ENCODE data around the gene CARD9. TPM values are rescaled to one million over a fixed set of nuclear protein-coding genes. Genes with fewer than 3 reads are reported as not detected.
A peak's percentile ranks its signal among the peaks of the same experiment; 100 is the strongest.
"Not testable (repeated sequence)": the region's sequence is repeated elsewhere in the genome, so short reads cannot be mapped to it uniquely, and the experiment has no call there.

The CARD9 gene
- total RNA-seq, 1 donor from 2014 or later: 3.0 TPM

DNA sequence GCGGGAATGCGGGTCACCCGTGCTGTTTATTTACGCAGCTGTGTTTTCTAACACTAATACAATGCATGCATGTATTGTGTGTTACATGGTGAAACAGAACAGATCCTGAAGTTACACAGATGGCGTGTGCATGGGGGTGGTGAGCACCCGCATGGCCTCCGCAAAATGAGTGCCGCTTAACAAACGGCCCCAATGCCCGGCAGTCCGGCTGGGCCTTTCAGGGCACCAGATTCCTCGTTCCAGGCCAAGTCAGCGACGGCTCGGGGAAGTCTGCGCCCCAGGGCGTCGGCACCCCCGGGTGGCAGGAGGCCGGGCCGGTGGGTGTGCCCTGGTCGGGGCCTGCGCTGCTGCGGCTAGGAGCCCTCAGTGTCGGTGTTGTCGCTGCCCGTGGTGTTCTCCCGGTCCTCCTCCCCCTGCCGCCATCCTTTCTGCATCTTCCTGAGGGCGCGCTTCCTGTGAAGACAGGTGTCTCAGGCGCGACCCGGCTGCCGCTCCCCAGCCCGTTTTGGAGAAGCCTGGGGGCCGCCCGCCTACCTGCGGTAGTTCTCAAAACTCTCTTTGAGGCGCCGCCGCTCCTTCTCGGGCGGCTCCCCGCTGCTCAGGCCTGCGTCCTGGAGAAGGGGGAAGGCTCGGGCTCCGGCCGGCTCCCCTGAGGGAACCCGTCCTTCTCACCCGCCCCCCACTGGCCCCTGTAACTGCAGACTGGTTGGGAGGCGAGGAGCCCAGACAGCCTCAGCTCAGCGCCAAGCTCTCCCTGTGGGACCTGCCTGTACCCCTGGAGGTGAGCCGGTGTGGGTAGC is 9.3 kb downstream of the CARD9 start:
- DNase-seq: no peak

DNA sequence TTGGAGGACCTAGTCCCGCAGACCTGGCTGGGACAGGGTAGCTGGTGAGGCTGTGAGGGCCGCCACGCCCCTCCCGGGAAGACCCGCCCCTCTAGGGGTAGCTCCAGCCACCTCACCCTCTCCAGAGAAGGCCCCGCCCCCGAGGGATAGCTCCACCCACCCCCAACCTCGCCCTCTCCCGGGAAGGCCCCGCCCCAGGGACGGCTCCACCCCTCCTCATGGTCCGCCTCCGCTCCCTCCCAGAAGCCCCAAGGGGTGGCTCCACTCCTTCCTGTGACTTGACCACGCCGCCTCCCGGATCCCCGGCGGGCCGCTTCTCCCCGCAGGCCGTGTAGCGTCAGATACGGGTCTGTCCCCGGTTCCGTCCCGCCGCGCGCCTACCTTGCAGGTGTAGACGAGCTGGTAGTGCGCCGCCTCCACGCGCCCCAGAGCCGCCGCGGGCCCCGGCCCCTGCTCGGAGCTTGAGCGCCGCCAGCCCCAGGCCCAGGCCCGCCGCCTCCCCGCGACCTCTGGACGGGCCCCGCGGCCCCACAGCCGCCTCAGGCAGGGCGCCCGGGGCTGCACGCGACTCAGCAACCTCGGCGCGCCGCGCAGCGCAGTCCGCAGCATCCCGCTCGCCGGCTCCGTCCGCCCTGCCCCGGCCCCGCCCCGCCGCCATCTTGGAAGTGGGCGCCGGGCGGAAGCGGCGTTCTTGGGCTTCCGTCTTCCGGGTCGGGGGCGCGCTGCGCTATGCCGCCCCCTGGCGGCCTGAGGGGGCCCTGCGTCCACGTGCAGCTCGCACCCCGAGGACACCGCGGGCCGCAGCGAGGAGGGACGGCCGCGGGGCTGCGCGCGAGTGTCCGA is 10.1 kb downstream of the CARD9 start, which contains the start of gene DNLZ:
TSS of gene DNLZ (minus strand) at position 639 of the 843 bp plus-strand sequence. CDS start at position 609, 30 bp downstream.
- DNase-seq: peak; percentile 86

- no peak for DNase-seq
These were observed 11.1 kb downstream of the CARD9 start for GRCh38 chr9:136362450-136362784.

DNA sequence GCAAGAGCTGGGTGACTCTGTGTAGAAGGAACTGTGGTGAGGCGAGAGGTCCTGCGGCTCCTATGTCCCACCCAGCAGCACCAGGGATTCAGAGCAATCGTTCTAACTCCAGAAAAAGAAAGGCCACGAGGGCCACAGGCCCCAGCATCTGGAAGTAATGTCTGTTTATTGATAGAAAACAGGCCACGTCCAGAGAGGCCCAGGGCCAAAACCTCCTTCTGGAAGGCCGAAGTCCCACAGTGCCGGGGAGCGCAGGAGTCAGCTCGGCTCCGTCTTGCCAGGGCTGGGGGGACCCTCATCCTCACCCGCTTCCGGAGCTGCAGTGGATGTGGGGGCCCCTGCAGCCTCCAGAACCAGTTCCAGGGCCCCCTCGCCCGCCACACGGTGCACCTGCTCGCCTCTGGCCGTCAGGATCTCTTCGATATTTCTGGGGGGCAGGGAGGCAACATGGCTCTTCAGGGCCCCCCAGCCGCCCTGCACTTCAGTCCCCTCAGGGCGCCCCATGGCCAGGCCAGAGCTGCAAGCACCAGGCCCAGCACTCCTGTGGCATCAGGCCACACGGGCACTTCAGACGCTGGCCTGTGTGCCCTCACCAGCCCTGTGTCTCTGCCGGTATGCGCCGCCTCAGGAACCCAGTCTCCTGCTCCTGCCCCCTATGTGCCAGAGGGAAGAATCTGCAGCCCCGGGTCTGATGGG is 11.6 kb downstream of the CARD9 start:
- no peak for DNase-seq

DNA sequence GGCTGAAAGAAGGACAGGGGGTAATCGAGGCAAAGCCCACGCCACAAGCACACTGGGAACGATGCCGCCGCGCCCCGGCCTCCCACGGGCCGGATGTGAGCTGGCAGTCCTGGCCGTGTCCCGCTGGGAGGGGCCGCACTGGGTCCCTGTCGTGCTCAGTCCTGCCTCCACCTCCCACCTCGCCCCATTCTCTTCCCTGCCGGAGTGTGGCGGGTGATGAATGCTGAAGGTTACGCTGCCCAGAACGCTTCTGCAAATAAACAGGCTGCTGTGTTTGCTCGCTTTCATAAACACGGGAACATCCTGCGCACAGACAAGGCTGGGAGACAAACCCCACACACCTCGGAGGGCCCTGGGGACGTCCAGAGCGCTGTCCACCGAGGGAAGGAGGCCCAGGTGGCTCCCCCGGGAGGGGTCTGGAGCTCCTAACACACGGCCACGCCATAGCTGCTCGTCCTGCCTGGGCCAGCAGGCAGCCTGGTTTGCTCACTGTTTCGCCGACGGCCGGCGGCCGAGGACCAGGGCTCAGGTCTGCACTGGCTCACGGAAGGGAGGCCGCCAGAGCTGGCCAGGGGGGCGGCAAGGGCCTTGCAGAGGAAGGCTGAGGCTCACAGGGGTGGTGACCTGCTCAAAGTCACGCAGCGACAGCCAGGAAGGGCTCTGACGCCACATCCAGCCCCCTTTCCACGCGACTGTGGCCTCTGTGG is 12.3 kb downstream of the CARD9 start:
- no peak for DNase-seq

DNA sequence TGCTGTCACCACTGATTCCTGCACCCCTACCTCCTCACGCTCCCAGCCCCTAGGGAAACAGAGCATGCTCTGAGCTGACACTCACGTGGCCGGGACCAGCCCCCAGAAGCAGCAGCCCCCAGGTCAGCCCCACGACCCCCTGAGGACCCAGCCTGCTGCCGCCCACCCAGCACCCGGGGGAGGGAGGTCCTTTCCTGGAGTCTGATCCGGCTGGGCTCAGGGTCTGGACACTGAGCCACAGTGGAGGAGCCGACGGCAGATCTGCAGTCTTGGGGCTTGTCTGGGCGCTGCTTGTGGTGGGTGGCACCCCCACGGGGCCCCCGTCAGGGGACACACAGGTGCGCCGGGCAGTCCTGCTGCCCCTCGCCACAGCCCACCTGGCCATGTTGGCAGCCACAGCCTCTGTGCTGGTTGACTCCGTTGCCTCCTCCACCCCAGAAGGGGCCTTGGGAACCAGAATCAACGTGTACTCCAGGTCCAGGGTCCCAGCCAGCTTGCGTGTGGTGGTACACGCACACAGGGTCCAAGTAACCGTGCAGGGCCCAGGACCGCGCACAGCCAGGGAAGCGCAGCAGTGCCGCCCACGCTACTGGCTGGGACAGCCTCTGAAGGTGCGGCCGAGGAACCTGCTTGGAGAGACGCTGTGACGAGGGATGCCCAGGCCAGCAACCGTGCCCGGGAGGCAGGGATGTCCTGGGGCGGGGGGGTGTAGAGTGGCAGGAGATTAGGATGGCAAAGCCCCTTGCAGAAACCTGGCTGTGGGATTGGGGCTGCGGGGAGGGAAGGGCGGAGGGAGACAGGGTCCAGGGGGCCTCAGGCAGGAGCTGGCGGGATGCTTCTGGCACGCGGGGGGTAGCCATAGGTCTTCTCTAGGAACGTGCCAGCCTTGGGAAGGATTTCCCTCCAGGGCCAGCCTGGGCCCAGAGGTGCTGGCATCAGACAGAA is 13.4 kb downstream of the CARD9 start:
- DNase-seq: no peak

- no peak for DNase-seq
These were observed 14.6 kb downstream of the CARD9 start for GRCh38 chr9:136358888-136359287.

DNA sequence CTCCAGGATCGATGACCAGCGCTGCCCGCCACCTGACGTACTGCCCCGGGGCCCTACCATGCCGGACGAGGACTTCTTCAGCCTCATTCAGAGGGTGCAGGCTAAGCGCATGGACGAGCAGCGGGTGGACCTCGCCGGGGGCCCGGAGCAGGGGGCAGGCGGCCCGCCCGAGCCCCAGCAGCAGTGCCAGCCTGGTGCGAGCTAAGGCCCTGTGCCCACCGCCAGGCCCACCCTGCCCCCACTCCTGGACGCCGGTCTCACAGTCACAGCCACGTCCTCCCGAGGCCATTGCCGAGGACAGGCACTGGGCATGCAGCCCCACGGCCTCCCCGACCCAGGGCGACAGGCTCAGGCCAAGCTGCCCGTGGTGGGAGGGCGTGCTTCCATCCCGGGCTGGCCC is 15.5 kb downstream of the CARD9 start:
- no peak for DNase-seq

DNA sequence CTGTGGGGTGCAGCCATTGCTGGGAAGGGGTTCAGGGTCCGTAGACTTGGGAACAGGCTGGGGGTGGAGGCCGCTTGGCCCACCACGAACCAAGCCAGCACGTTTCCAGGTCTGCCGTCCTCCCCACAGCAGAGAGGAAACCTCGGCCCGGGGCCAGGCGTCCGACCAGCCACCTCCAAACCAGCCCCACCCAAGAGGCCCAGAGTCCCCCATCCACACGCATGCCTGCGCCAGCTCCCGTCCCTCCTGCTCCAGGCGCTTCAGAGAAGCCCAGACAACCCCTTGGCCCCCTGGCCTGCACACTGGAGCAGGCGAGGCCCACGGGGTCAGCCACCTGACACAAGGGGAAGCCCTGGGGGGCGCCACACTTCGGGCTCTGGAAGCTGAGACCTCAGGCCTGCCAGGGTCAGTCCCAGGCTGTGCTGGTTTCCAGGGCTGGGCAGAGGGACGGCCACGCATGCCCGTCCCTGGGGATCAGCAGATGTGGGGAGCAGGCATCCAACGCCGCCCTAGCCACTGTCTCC is 16.2 kb downstream of the CARD9 start:
- DNase-seq: no peak

DNA sequence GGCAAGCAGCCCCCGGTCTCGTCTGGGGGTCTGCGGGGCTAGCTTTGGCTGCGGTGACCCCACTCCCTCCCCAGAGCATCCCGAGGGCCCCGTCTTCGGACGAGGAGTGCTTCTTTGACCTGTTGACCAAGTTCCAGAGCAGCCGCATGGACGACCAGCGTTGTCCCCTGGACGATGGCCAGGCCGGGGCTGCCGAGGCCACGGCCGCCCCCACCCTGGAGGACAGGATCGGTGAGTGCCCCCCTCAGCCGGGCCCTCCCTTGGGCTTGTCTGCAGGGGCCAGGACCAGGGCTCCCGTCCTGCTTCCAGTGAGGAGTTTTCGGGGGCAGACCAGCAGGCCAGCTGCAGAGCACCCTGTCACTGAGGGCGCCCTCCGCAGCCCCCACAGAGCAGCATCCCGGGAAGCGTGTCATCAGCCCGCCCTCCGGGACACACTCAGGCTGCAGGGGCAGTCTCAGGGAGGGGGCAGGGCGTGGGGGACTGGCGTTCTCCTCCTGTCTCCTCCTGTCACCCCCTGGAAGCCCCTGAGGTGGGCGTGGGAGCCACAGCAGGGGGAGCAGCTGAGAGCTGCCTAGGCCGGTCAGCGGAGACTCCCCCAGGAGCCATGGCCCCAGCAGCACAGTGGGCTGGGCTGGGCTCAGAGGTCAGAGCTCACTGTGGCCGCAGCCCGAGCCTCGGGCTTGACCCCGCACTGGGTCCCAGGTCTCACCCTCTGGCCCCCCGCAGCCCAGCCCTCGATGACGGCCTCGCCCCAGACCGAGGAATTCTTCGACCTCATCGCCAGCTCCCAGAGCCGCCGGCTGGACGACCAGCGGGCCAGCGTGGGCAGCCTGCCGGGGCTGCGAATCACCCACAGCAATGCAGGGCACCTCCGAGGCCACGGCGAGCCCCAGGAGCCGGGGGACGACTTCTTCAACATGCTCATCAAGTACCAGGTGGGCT is 17.6 kb downstream of the CARD9 start:
- no peak for DNase-seq

DNA sequence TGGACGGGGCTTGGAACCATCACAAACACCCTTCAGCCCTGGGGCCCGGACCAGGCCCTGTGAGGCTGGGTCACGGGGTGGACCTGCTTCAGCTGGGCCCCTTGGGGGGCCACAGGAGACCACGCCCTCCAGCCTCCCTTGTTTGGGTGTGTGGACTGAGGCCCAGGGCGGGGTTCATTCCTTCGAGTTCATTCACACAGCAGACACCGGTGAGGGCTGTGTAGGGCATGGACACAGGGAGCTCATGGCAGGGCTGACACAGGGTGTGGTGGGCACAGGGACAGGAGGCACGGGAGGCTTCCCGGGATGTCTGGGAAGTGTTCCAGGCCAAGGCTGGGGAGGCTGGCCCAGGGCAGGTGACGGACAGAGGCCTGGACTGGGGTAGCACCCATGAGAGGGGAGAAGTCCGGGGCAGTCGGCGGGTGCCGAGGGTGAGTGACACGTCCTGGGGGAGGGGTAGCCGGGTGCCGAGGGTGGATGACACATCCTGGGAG is 18.8 kb downstream of the CARD9 start:
- no peak for DNase-seq

DNA sequence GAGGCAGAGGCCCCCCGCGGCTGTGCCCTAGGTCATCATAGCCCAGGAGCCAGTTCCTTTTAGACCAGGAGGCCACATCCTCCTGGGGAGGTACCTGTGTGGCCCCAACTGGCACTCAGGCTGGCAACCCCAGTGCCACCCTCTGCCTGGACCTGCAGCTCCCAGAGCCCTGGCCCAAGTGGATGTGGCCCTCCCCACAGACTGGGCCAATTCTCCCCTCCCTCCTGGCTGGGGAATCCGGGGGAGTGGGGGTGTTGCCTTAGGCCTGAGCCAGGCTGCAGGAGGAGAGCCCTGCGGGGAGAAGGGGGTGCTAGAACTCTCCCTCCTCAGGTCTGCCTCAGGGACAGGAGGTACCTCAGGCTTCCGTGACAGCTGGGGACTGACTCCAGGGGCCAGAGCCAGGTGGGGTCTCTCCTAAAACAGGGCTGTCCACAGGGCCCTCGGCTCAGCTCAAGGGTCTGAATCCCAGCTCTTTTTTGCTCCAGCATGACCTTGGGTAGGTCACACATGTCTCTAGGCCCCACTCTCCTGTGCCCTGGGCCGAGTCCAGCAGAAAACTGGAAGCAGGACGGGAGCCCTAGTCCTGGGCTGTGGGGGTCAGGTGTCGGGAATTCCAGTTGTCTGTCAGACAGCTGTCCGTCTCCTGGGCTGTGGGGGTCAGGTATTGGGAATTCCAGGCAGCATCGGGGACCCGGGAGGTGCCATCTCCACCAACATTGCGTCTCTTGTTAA is 19.5 kb downstream of the CARD9 start:
- DNase-seq: no peak

DNA sequence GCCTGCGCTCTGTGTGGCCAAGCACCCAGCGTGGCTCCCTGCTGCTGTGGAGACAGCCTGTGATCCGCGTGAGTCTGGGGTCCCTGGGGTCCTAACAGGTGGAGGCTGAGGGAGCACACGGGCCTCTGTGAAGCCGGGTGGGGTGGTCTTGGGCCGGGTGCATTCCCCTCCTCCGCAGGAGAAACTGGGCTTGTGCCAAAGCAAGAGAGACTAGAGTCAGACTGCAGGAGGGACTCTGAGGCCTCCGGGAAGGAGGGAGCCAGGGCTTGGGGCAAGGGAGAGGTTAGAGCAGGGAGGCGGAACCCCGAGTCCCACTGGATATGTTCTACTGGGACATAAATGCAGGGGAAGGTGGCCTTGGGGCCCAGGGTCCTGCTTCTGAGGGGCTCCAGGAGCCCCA is 20.4 kb downstream of the CARD9 start:
- DNase-seq: no peak

DNA sequence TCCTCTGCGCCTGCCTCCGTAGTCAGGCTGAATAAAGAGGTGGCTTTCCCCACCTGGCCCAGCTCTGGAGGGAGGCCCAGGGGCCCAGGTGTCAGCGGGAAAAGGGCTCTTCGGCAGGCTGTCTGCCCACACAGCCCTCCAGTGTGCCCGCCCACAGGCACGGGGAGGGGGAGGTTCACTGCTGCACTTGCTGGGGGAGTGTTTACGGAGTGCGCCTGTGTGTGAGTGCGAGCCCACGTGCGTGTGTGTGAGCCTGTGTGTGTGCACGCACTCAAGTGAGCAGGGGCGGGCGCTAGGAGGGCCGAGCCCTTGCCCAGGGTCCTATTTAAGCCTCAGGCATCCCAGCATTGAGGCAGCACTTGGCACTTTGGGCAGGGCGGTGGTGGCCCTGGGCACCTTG is 20.8 kb downstream of the CARD9 start:
- DNase-seq: no peak

- DNase-seq: not testable (repeated sequence)
These were observed 21.6 kb downstream of the CARD9 start for GRCh38 chr9:136351868-136352267.

DNA sequence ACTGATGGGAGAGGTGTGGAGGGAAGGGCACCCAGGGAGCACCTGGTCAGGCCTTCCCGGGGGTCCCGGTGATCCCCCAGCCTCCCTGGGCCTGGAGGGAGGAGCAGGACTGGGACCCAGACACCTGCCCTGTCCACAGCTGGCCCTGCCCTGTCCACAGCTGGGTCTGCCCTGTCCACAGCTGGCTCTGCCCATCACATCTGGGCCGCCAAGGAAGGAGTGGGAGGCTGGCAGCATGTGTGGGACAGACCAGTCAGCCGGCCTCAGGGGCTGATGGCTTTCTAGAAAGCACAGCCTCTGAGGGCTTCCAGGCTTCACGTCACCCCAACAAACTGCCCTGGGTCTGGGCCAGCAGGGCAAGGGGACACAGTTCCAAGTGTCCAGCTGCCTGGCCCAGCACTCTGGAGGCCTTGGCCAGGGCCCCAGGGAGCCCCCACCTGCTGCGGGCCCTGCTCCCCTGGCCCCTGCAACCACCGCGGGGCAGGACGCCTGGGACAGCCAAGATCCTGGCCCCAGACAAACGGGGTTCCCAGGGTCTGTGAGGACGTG is 22.1 kb downstream of the CARD9 start:
- no peak for DNase-seq

- DNase-seq: no peak
These were observed 23.9 kb downstream of the CARD9 start for GRCh38 chr9:136349546-136349945.

DNA sequence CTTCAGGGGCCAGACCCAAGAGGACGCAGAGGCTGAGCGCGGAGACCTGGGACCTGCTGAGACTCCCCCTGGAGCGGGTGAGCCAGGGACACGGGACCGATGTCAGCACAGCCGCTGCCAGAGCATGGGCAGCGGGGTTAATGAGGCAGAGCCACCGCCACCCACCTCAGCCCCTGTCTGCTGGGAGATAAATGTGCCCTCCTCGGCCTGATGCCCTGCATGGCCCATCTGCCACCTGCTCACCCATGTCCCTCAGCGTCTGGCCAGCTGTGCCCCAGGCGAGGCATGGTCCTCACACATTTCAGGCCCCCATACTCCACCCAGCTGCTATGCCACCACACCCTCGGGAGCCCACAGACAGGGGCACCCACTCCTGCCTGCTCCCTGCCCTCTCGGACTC is 24.8 kb downstream of the CARD9 start:
- no peak for DNase-seq
